HG03280 (cell line): ENCODE measurements around the gene CDH16.
"Not testable (repeated sequence)": the region's sequence is repeated elsewhere in the genome, so short reads cannot be mapped to it uniquely, and the experiment has no call there.

ENCODE experiments used
- ATAC-seq: cut with Tn5 transposase; IDR thresholded peaks from one replicate; pipeline ENCODE4 v1.9.1; 2021; ENCODE audit warnings: mild to moderate bottlenecking, moderate library complexity; ENCODE audit not compliant: unreplicated experiment

CDH16 gene

DNA sequence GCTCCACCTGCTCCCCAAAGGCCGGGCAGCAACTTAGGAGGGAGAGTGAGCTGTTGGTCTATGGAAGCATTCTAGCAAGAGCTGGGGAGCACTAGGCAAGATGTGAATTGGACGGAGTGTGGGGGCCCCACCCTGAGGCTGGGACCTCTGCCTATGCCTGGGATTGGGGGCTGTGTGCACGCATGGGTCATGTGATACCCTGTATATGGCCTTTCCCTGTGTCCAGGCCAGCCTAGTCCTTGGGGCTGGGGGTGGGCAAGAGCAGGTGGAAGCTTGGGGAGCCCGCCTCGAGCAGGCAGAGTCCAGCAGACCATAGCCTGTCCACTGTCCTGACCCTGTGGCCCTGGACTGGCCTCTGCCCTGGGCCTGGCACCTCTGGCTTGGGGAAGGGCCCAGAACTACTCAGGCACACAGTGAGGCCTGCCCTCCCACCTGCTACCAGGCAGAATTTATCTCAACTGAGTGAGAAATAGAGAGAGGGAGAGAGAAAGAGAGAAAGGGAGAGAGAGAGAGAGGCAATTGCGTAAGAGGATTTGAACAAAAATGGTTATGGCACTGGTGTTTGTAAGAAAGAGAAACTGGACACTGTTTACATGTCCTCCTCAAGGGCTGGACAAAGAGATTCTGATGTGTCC is 19.3 kb downstream of the CDH16 start:
- ATAC-seq = no peak

DNA sequence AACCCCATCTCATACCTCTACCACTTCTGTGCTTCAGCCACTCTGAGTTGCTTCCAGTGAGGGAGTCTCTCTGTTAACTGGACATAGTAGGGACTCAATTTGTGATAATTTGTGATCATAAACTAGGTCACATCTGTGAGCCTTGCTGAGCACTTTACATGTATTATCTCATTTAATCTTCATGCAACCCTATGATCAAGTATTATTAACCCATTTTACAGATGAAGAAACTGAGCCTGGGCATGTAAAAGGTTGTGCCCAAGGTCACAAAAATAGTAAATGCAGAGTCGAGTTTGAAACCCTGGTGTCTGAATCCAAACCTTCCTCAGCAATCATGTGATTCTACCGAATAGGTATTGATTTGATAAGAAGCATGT is 19.8 kb downstream of the CDH16 start:
- ATAC-seq = no peak

GRCh38 chr16:66898207-66898606 is 20.5 kb downstream of the CDH16 start:
- ATAC-seq = no peak

- ATAC-seq = not testable (repeated sequence)
Observed at GRCh38 chr16:66896682-66897081, 22.0 kb downstream of the CDH16 start.

- no peak for ATAC-seq
Observed at GRCh38 chr16:66895999-66896398, 22.7 kb downstream of the CDH16 start.

- no peak for ATAC-seq
Observed at GRCh38 chr16:66895689-66895979, 23.1 kb downstream of the CDH16 start.

DNA sequence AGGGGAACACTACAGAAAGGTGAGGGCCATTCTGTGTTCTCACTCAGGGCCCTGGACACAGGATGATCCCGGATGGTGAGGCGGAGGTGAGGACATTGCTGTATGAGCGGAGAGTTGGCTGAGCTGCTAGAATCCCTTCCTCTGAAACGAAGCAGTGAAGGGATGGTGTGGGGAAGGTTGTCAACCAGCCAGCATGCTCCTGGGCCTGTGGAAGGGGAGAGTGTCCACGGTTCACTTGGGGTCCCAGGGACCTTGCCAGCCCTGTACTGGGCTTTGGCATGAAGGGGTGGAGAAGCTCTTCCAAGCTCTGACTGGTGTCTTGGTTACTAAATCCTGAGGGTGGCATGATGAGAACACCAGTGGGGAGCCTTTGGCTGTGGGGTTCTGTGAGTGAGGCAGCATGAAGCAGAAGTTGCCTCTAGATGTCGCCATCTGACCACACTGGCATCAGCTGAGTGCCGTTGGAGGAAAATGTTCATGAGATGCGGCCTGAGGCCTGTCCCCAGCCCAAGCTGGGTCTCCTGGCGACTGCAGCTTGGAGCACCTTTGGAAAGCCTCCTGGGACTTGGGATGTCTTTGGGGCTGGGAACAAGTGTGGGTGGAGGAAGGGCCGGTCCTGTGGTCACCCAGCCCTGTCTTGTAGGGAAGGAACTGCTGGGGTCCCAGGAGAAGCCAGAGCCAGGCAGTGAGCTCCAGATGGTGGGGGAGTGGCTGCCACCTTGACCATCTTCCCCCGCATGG is 23.6 kb downstream of the CDH16 start:
- ATAC-seq = peak; percentile 70

DNA sequence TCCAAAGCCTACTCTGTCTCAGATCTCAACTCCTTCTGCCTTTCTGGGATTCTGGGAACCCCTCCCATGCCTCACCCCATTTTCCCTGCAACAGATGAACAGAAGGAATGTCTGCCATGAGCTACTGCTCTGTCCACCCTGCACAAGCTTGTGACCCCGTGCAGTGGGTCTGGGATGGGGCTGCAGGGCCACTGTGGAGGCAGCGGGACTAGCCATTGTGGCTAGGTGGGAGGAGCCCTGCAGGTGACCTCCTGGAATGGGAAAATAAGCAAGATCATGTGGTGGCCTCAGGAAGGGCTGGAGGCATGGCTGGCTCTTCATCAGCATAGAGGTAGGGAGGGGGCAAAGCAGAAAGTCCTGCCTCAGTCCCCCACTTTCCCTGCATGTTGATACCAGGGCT is 24.6 kb downstream of the CDH16 start:
- ATAC-seq = no peak

GRCh38 chr16:66891797-66892196 is 26.9 kb downstream of the CDH16 start:
- ATAC-seq = no peak

- no peak for ATAC-seq
Observed at GRCh38 chr16:66891360-66891759, 27.3 kb downstream of the CDH16 start.

DNA sequence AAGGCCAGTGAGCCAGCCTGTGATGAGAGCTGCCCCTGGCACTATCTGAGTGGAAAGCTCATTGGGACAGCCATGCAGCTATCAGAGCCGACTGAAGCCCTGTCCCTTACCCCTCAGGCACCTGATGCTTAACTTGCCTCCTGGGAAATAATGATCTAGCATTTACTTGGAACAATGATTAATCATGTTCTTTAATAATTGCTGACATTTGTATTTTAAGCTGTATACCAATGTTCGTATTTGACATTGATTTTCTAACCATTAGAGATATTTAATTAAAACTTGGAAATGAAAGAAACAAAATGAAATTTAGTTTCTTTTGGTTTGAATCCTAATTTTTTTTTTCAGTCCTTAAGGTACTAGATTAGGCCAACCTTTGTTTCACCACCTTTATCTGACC is 27.9 kb downstream of the CDH16 start:
- ATAC-seq = no peak

DNA sequence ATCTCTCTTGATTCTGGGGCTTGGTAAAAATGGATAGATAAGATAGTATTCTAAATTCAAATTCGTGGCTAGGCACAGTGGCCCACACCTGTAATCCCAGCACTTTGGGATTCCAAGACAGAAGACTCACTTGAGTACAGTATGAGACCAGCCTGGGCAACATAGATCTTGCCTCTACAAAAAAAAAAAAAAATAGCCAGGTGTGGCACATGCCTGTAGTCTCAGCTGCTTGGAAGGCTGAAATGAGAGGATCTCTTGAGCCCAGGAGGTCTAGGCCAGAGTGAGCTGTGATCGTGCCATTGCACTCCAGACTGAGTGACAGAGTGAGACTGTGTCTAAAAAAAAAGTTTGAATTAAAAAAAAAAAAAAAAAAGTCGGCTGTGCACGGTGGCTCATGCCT is 29.1 kb downstream of the CDH16 start:
- no peak for ATAC-seq

- ATAC-seq = no peak
Observed at GRCh38 chr16:66888647-66889615, 29.8 kb downstream of the CDH16 start.

GRCh38 chr16:66886914-66887313 is 31.8 kb downstream of the CDH16 start:
- ATAC-seq = no peak

GRCh38 chr16:66886321-66886720 is 32.4 kb downstream of the CDH16 start:
- no peak for ATAC-seq

GRCh38 chr16:66885491-66885890 is 33.2 kb downstream of the CDH16 start:
- ATAC-seq = no peak

DNA sequence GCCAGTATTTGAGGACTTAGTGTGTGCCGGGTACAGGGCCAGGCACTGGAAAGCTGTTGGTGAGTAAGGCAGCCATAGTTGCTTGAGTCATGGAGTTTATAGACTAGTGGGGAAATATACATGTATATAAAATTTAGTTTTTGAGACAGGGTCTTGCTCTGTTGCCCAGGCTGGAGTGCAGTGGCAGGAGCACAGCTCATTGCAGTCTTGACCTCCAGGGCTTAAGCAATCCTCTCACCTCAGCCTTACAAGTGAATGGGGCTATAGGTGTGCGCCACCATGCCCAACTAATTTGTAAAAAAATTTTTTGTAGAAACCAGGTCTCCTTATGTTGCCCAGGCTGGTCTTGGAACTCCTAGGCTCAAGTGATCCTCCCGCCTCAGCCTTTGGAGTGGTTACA is 36.0 kb downstream of the CDH16 start:
- no peak for ATAC-seq

- ATAC-seq = no peak
Observed at GRCh38 chr16:66881964-66882508, 36.6 kb downstream of the CDH16 start.

DNA sequence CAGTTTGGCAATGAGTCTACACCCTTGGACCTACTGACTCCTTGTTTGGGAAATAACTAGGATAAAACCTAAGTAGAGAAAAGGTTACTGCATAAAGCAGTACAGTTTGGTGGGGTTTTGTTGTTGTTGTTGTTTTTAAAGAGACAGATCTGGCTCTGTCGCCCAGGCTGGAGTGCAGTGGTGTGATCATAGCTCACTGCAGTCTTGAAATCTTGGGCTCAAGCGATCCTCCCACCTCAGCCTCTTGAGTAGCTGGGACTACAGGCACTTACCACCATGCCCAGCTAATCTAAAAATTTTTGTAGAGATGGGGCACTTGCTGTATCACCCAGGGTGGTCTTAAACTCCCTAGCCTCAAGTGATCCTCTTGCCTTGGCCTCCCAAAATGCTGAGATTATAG is 37.1 kb downstream of the CDH16 start:
- ATAC-seq = no peak

DNA sequence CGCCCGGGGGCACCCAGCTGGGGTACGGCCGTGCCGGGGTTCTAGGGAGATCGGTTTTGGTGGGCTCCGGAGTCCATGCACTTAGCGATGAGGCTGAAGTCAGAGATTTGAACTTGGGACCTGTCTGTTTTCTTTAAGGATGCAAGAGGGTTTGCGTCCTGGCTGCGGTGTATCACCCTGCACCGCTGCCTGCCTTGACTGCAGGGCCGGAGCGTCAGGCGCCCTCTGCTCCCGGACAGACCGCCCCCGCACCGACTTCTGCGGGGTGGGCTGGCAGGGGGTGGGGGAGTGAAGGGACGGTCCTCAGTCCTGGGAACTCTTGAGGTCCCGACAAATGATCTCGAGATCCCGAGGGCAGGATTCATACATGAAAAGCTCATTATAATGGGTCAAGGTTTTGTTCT is 37.7 kb downstream of the CDH16 start:
- ATAC-seq = no peak

DNA sequence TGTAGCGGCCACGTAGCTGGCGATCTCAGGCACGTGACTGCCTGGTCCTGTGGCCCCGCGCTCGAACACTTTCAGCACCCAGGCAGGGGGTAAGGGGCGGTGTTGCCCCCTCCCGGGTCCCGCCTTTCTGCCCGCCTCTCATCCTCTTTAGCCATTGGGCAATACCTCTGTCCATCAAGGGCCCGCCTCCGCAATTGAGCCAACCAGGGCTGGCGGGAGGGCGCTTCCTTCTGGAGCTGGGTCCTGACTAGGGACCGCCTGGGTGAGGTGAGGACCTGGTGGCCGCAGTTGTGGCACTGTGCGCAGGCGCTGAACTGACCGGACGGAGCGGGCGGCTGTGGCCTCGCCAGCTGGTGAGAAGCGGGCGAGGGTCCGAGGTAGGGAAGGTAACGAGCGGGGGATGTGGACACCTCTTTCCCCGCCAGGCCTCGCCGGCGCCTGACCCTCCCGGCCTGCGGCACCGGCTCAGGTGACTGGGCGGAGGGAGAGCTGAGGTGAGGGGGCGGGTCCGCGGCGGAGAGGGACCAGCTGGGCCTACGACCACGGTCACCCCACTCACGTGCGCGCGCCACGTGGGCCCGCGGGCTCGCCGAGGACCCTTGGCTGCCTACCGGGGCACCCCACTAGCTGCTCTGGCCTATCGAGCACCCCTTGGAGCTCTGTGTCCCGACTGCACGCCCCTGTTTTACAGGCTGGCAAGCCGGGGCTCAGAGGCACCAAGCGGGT is 38.2 kb downstream of the CDH16 start, which contains the start of gene PDP2:
TSS of gene PDP2 (plus strand) at position 228 of the 726 bp plus-strand sequence. CDS start 3,770 bp downstream, outside the sequence.
- ATAC-seq = peak; percentile 94
